ENCODE results near the gene PFAS.

GRCh38 chr17:8237175-8237574, 11.9 kb upstream of the PFAS start:
- no peak for TF ChIP-seq CTCF (IDR thresholded peaks at IDR 0.05; ENCODE audit: low read length)
- no peak for TF ChIP-seq EZH2 (IDR thresholded peaks at IDR 0.05; ENCODE audit: borderline replicate concordance, low read length)
